ENCODE data around the gene DCDC2C. TPM values are rescaled to one million over a fixed set of nuclear protein-coding genes. Genes with fewer than 3 reads are reported as not detected.

The DCDC2C gene
- total RNA-seq, 1 experiment from 2014 or later = 0.43 TPM

DNA sequence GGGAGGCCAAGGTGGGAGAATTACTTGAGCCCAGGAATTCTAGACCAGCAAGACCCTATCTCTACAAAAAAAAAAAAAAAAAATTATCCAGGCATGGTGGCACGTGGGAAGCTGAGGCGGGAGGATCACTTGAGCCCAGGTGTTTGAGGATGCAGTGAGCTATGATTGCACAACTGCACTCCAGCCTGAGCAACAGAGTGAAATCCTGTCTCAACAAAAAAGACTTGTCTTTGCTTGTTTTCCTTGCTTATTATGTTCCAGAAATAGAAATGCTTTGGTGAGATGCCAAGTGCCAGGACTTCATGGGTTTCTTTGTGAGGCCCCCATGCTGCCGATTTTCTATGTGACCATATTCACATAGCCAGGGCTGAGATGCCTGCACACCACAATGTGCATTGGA lies 9.0 kb downstream of the DCDC2C start:
- TF ChIP-seq, protein P1, sequence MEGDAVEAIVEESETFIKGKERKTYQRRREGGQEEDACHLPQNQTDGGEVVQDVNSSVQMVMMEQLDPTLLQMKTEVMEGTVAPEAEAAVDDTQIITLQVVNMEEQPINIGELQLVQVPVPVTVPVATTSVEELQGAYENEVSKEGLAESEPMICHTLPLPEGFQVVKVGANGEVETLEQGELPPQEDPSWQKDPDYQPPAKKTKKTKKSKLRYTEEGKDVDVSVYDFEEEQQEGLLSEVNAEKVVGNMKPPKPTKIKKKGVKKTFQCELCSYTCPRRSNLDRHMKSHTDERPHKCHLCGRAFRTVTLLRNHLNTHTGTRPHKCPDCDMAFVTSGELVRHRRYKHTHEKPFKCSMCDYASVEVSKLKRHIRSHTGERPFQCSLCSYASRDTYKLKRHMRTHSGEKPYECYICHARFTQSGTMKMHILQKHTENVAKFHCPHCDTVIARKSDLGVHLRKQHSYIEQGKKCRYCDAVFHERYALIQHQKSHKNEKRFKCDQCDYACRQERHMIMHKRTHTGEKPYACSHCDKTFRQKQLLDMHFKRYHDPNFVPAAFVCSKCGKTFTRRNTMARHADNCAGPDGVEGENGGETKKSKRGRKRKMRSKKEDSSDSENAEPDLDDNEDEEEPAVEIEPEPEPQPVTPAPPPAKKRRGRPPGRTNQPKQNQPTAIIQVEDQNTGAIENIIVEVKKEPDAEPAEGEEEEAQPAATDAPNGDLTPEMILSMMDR (conservative IDR thresholded peaks at IDR 0.05; ENCODE audit: low read depth, low read length) = no peak
- no peak for TF ChIP-seq EZH2 (IDR thresholded peaks at IDR 0.05; ENCODE audit: borderline replicate concordance, low read depth, low read length, poor library complexity, severe bottlenecking)
- no TSS peak for BruUV-seq (replicated peaks)
- intact Hi-C loops (cut with micrococcal nuclease; ENCODE audit: unreplicated experiment) = no loop called here
- ChIA-PET CTCF (no interaction called here), POLR2A (ENCODE audit: low non-redundant PET) (no interaction called here)
- Histone ChIP-seq H3K9me3 (ENCODE audit: low read depth, low read length, poor library complexity, severe bottlenecking) (no peaks in the 10 kb centered on the region), H3K36me3 (ENCODE audit: insufficient read depth, low read length, poor library complexity, severe bottlenecking) (no peaks in the 10 kb centered on the region), H3K27me3 (replicated peaks; ENCODE audit: insufficient read depth, low read depth, low read length, poor library complexity) (no peaks in the 10 kb centered on the region), H3K4me3 (ENCODE audit: low read depth, low read length, poor library complexity, severe bottlenecking) (no peak overlapping the region), H3K27ac (ENCODE audit: low read depth, low read length, poor library complexity, severe bottlenecking) (no peak overlapping the region), H3K4me1 (ENCODE audit: insufficient read depth, low read length, poor library complexity, severe bottlenecking) (no peaks in the 10 kb centered on the region)
- DNase-seq (ENCODE audit: low spot score) = no peak

DNA sequence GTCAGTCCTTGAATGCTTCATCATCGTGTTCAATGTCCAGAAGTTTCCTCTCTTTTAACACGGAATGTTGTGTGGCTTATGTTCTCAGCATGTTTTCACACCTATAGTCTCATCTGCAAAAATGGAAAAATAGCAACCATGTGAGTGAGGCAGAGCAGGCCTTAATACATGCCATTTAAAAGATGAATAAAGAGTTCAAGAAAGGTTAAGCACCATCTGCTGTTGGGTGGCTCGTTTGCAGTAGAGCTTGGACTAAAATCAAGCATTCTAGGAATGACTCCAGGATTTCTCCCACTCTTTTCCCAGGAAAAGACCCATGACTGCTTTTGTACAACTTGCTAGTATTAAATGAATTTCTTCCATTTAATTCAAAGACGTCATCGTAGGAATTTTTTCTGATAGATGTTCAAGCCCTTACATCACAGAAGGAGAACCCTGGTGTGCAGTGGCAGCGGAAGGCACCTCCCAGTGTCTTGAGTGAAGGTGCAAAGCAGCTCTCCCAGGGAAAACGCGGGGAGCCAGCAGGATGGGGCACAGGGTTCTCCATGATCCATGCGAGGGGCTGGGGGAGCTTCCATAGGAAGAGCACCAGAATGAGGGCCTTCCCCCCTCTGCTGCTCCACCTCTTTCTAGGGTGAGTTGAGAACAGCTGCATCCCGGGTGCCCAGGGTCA lies 9.6 kb downstream of the DCDC2C start:
- Histone ChIP-seq H3K27me3 (replicated peaks; ENCODE audit: insufficient read depth, low read depth, low read length, poor library complexity) (no peaks in the 10 kb centered on the region), H3K27ac (ENCODE audit: low read depth, low read length, poor library complexity, severe bottlenecking) (no peak overlapping the region), H3K4me1 (ENCODE audit: insufficient read depth, low read length, poor library complexity, severe bottlenecking) (no peaks in the 10 kb centered on the region), H3K36me3 (ENCODE audit: insufficient read depth, low read length, poor library complexity, severe bottlenecking) (no peaks in the 10 kb centered on the region), H3K9me3 (ENCODE audit: low read depth, low read length, poor library complexity, severe bottlenecking) (no peaks in the 10 kb centered on the region), H3K4me3 (ENCODE audit: low read depth, low read length, poor library complexity, severe bottlenecking) (no peak overlapping the region)
- ChIA-PET POLR2A (ENCODE audit: low non-redundant PET) (no interaction called here), CTCF (no interaction called here)
- no peak for DNase-seq (ENCODE audit: low spot score)
- intact Hi-C loops (cut with micrococcal nuclease; ENCODE audit: unreplicated experiment) = no loop called here
- TF ChIP-seq, protein P1 (conservative IDR thresholded peaks at IDR 0.05; ENCODE audit: low read depth, low read length) = no peak
- no peak for TF ChIP-seq EZH2 (IDR thresholded peaks at IDR 0.05; ENCODE audit: borderline replicate concordance, low read depth, low read length, poor library complexity, severe bottlenecking)
- no TSS peak for BruUV-seq (replicated peaks)

DNA sequence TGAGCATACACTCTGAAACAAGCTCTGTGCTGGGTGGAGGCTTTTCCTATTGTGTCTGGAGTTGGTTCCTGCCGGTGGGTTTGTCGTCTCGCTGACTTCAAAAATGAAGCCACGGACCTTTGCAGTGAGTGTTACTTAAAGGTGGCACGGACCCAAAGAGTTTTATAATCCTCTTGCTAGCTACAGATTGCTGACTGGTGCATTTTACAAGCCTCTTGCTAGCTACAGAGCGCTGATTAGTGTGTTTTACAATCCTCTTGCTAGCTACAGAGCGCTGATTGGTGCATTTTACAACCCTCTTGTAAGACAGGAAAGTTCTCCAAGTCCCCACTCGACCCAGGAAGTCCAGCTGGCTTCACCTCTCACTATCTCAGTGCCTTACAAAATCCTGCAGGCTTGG lies 15.3 kb downstream of the DCDC2C start:
- ChIA-PET CTCF (no interaction called here), POLR2A (ENCODE audit: low non-redundant PET) (no interaction called here)
- no TSS peak for BruUV-seq (replicated peaks)

More for the DNA sequence above, 15.3 kb downstream of the DCDC2C start:
- H3K27me3 ChIP-seq (replicated peaks; ENCODE audit: insufficient read depth, low read depth, low read length, poor library complexity) = no peaks in the 10 kb centered on the region
- H3K36me3 ChIP-seq (ENCODE audit: insufficient read depth, low read length, poor library complexity, severe bottlenecking) = no peaks in the 10 kb centered on the region
- H3K9me3 ChIP-seq (ENCODE audit: low read depth, low read length, poor library complexity, severe bottlenecking) = no peaks in the 10 kb centered on the region
- no peak overlapping the region for H3K27ac ChIP-seq (ENCODE audit: low read depth, low read length, poor library complexity, severe bottlenecking)
- TF ChIP-seq, protein P1 (conservative IDR thresholded peaks at IDR 0.05; ENCODE audit: low read depth, low read length) = no peak
- no peak for TF ChIP-seq EZH2 (IDR thresholded peaks at IDR 0.05; ENCODE audit: borderline replicate concordance, low read depth, low read length, poor library complexity, severe bottlenecking)
- H3K4me1 ChIP-seq (ENCODE audit: insufficient read depth, low read length, poor library complexity, severe bottlenecking) = no peaks in the 10 kb centered on the region
- intact Hi-C loops (cut with micrococcal nuclease; ENCODE audit: unreplicated experiment) = no loop called here
- no peak for DNase-seq (ENCODE audit: low spot score)
- no peak overlapping the region for H3K4me3 ChIP-seq (ENCODE audit: low read depth, low read length, poor library complexity, severe bottlenecking)

Measured in A673 (cell line).